IMR-90 (cell line): ENCODE data around the gene ZNF618. TPM values are rescaled to one million over a fixed set of nuclear protein-coding genes. Genes with fewer than 3 reads are reported as not detected.

Source experiments
- ATAC-seq: fragments of 200-7000 bp; cut with Tn5 transposase; 2 replicates; pipeline ENCODE4 v1.9.1; 2020; ENCODE audit warnings: low read depth, mild to moderate bottlenecking, moderate library complexity
- BruUV-seq: library from RNA; stranded (reverse); fragments of 400-500 nt; replicated peaks from 2 replicates; lab custom pipeline; 2021; lab: Mats Ljungman, UMichigan
- CTCF ChIA-PET: fragments of 300-600 bp; formaldehyde crosslinking; extraction: SDS; loops from one replicate; lab custom pipeline; 2021; ENCODE audit warnings: antibody characterized with exemption; lab: Yijun Ruan, JAX
- POLR2A ChIA-PET: fragments of 300-600 bp; sonication (Branson Sonifier 250); formaldehyde crosslinking; loops from one replicate; lab custom pipeline; 2022; ENCODE audit warnings: antibody characterized with exemption; ENCODE audit not compliant: unreplicated experiment; lab: Charles Lee
- DNase-seq: peaks from one replicate; pipeline ENCODE4 v3.0.0; 2013
- H2AFZ ChIP-seq: replicated peaks from 2 replicates; pipeline ENCODE3; 2013; ENCODE audit warnings: low read length, mild to moderate bottlenecking; ENCODE audit not compliant: poor library complexity
- H2AK5ac ChIP-seq: 2 replicates; pipeline ENCODE4 v1.6.1; 2013; ENCODE audit warnings: low read depth, low read length, inconsistent platforms
- H2AK9ac ChIP-seq: replicated peaks from 2 replicates; pipeline ENCODE3; 2013; ENCODE audit warnings: mild to moderate bottlenecking, low read depth, low read length, moderate library complexity; ENCODE audit not compliant: poor library complexity
- H2BK120ac ChIP-seq: 2 replicates; pipeline ENCODE4 v1.6.1; 2013; ENCODE audit warnings: low read depth, low read length, inconsistent platforms
- H2BK15ac ChIP-seq: 3 replicates; pipeline ENCODE4 v1.6.1; 2013; ENCODE audit warnings: low read depth, low read length, inconsistent platforms
- H2BK20ac ChIP-seq: 2 replicates; pipeline ENCODE4 v1.6.1; 2013; ENCODE audit warnings: low read depth, mild to moderate bottlenecking, inconsistent platforms, low read length, moderate library complexity
- H2BK5ac ChIP-seq: 2 replicates; pipeline ENCODE4 v1.6.1; 2013; ENCODE audit warnings: mild to moderate bottlenecking, low read depth, low read length, inconsistent platforms; ENCODE audit not compliant: poor library complexity, severe bottlenecking
- H3K14ac ChIP-seq: replicated peaks from 2 replicates; pipeline ENCODE4 v1.6.1; 2013; ENCODE audit warnings: low read depth, low read length, inconsistent platforms
- H3K18ac ChIP-seq: 2 replicates; pipeline ENCODE4 v1.6.1; 2013; ENCODE audit warnings: low read depth, low read length, control low read depth
- H3K23ac ChIP-seq: 2 replicates; pipeline ENCODE4 v1.6.1; 2013; ENCODE audit warnings: low read depth, low read length, inconsistent platforms
- H3K27ac ChIP-seq: 2 replicates; pipeline ENCODE4 v1.5.1; 2013; ENCODE audit warnings: mild to moderate bottlenecking, control low read depth, low read length; ENCODE audit not compliant: insufficient read depth
- H3K27me3 ChIP-seq: 2 replicates; pipeline ENCODE4 v1.6.1; 2013; ENCODE audit warnings: low read length; ENCODE audit not compliant: control insufficient read depth, insufficient read depth
- H3K36me3 ChIP-seq: 2 replicates; pipeline ENCODE4 v1.6.1; 2013; ENCODE audit warnings: low read length, mixed read lengths; ENCODE audit not compliant: control insufficient read depth, insufficient read depth
- H3K4ac ChIP-seq: 2 replicates; pipeline ENCODE4 v1.6.1; 2013; ENCODE audit warnings: low read depth, low read length, inconsistent platforms
- H3K4me1 ChIP-seq: 2 replicates; pipeline ENCODE4 v1.6.1; 2013; ENCODE audit warnings: low read length, mixed read lengths; ENCODE audit not compliant: control insufficient read depth, insufficient read depth
- H3K4me2 ChIP-seq: 2 replicates; pipeline ENCODE4 v1.6.1; 2013; ENCODE audit warnings: low read depth, mild to moderate bottlenecking, control low read depth, low read length, moderate library complexity
- H3K4me3 ChIP-seq: 2 replicates; pipeline ENCODE4 v1.5.1; 2013; ENCODE audit warnings: low read depth, mild to moderate bottlenecking, control low read depth, low read length, moderate library complexity; ENCODE audit not compliant: insufficient read depth
- H3K56ac ChIP-seq: 2 replicates; pipeline ENCODE4 v1.6.1; 2013; ENCODE audit warnings: low read length, inconsistent platforms; ENCODE audit not compliant: insufficient read depth; ENCODE audit errors: extremely low read depth
- H3K79me1 ChIP-seq, 2 experiments: 2 replicates each; pipeline ENCODE4 v1.6.1; 2013; ENCODE audit warnings: low read length in 2 of 2, inconsistent platforms in 1 of 2, low read depth in 1 of 2
- H3K9ac ChIP-seq: 2 replicates; pipeline ENCODE4 v1.6.1; 2013; ENCODE audit warnings: low read depth, low read length, control low read depth
- H3K9me1 ChIP-seq: 2 replicates; pipeline ENCODE4 v1.6.1; 2013; ENCODE audit warnings: low read length, inconsistent platforms; ENCODE audit not compliant: insufficient read depth
- H3K9me3 ChIP-seq: 2 replicates; pipeline ENCODE4 v1.6.1; 2013; ENCODE audit warnings: low read length; ENCODE audit not compliant: control insufficient read depth, insufficient read depth
- H4K20me1 ChIP-seq: 2 replicates; pipeline ENCODE4 v1.6.1; 2013; ENCODE audit warnings: low read length, inconsistent platforms; ENCODE audit not compliant: insufficient read depth
- H4K5ac ChIP-seq: 2 replicates; pipeline ENCODE4 v1.6.1; 2013; ENCODE audit warnings: mild to moderate bottlenecking, low read depth, low read length, control low read depth
- H4K8ac ChIP-seq, 2 experiments: 2 replicates each; pipeline ENCODE4 v1.6.1; 2013; ENCODE audit warnings: low read depth in 2 of 2, low read length in 2 of 2, control low read depth in 1 of 2, inconsistent platforms in 1 of 2
- H4K91ac ChIP-seq: 2 replicates; pipeline ENCODE4 v1.6.1; 2013; ENCODE audit warnings: low read depth, low read length, inconsistent platforms; ENCODE audit not compliant: insufficient read depth
- BHLHE40 ChIP-seq: fragments of 150-350 bp; IDR thresholded peaks from 2 replicates; pipeline ENCODE4 v1.6.1; 2016; ENCODE audit warnings: mild to moderate bottlenecking, low read depth, low read length
- FOS ChIP-seq: fragments of 150-350 bp; IDR thresholded peaks from 2 replicates; pipeline ENCODE4 v1.6.1; 2016; ENCODE audit warnings: low read depth, low read length
- MAZ ChIP-seq: IDR thresholded peaks from 2 replicates; pipeline ENCODE4 v1.6.1; 2012; ENCODE audit warnings: low read depth, mild to moderate bottlenecking, low read length, improper control_type of control experiment, moderate library complexity, borderline replicate concordance
- MXI1 ChIP-seq: IDR thresholded peaks from 2 replicates; pipeline ENCODE4 v1.6.1; 2012; ENCODE audit warnings: low read depth, mild to moderate bottlenecking, low read length, moderate library complexity, borderline replicate concordance
- POLR2A ChIP-seq: IDR thresholded peaks from 2 replicates; pipeline ENCODE4 v1.6.1; 2012; ENCODE audit warnings: mild to moderate bottlenecking, low read depth, low read length
- RAD21 ChIP-seq: IDR thresholded peaks from 2 replicates; pipeline ENCODE4 v1.6.1; 2012; ENCODE audit warnings: low read length, improper control_type of control experiment
- RCOR1 ChIP-seq: IDR thresholded peaks from 2 replicates; pipeline ENCODE4 v1.6.1; 2012; ENCODE audit warnings: mild to moderate bottlenecking, low read length, improper control_type of control experiment; ENCODE audit not compliant: insufficient replicate concordance
- RFX5 ChIP-seq: IDR thresholded peaks from 2 replicates; pipeline ENCODE4 v1.8.0; 2012; ENCODE audit warnings: low read depth, mild to moderate bottlenecking, low read length, moderate library complexity
- WGBS, 2 experiments: methylation state at CpG; one replicate each; pipeline versions ENCODE4 v1.1.5 to v1.1.7; 2013; ENCODE audit warnings: missing lambda C conversion rate in 2 of 2; ENCODE audit not compliant: insufficient read length in 1 of 2; ENCODE audit errors: extremely low coverage in 2 of 2; 5-methylcytosine and 5-hydroxymethylcytosine counted together
- dilution Hi-C: fragments of 300-500 bp; cut with HindIII; formaldehyde crosslinking; loops from one replicate; pipeline ENCODE4 v1.14.3; 2018; ENCODE audit warnings: low sequenced_read_pairs; ENCODE audit not compliant: unreplicated experiment
- in situ Hi-C: fragments of 300-500 bp; cut with MboI; formaldehyde crosslinking; loops from 3 replicates; pipeline ENCODE4 v1.14.3; 2019; ENCODE audit warnings: low sequenced_read_pairs, inconsistent platforms, mixed read lengths
- intact Hi-C: fragments of 100-400 bp; cut with micrococcal nuclease; formaldehyde crosslinking; loops from 2 replicates; pipeline ENCODE4 v1.10.0; 2022
- polyA plus RNA-seq, 3 experiments: library from polyadenylated mRNA; depleted of rRNA; stranded (reverse); fragments of >200 nt; gene quantifications; 2 replicates each; pipeline ENCODE4 v1.2.3, GENCODE V29; 2012; ENCODE audit warnings: low replicate concordance in 1 of 3
- total RNA-seq: library from RNA; depleted of rRNA; stranded (reverse); fragments of >200 nt; gene quantifications from 2 replicates; pipeline ENCODE4 v1.2.3, GENCODE V29; 2012
- TF ChIP-seq, protein P1 (sequence below): conservative IDR thresholded peaks from 2 replicates; pipeline ENCODE4 v1.5.1; 2012; ENCODE audit warnings: mild to moderate bottlenecking, low read depth, low read length, improper control_type of control experiment
- TF ChIP-seq, protein P2 (sequence below): fragments of 150-350 bp; IDR thresholded peaks from 2 replicates; pipeline ENCODE4 v1.6.1; 2016; ENCODE audit warnings: low read depth, mild to moderate bottlenecking, low read length, moderate library complexity, borderline replicate concordance
- TF ChIP-seq, protein P3 (sequence below): fragments of 150-350 bp; IDR thresholded peaks from 2 replicates; pipeline ENCODE4 v1.6.1; 2017; ENCODE audit warnings: mild to moderate bottlenecking, antibody characterized with exemption, low read length, low read depth

ZNF618 gene
- total and polyA plus RNA-seq, 2 of the 4 experiments (the other 2 are of a cell fraction), result 8.2 to 9.4 TPM

DNA sequence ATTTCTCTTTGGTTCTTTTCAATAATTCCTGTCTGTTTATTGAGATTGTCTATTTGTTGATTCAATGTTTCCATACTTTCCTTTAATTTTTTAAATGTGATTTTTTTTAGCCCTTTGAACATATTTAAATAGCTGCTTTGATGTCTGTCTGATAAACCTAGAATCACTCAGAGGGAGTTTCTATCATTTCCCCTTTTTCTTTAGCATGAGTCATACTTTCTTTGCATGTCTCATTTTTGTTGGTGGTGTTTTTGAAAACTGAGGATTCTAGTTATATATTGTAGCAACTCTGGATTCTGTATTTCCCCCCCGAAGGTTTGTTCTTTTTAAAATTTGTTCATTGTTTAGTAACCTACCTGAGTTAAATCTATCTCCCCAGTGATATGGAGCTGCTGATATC is 24.2 kb upstream of the ZNF618 start:
- Histone ChIP-seq H3K9ac (no peak overlapping the region), H2BK5ac (no peak overlapping the region), H2AFZ (no peak overlapping the region), H2AK5ac (no peak overlapping the region), H3K4me3 (no peak overlapping the region), H2BK20ac (no peak overlapping the region), H4K5ac (no peak overlapping the region), H3K23ac (no peak overlapping the region), H3K4me1 (no peaks in the 10 kb centered on the region), H4K8ac (no peak overlapping the region), H2AK9ac (no peak overlapping the region), H2BK15ac (no peak overlapping the region), H3K14ac (no peak overlapping the region), H3K9me3 (peaks cover 8% of the 10 kb centered on the region), H3K27ac (no peak overlapping the region), H4K20me1 (no peaks in the 10 kb centered on the region), H3K36me3 (no peaks in the 10 kb centered on the region), H3K18ac (no peak overlapping the region), H3K27me3 (peaks cover 14% of the 10 kb centered on the region), H3K4me2 (no peak overlapping the region), H3K9me1 (no peaks in the 10 kb centered on the region), H3K56ac (no peak overlapping the region), H4K91ac (no peak overlapping the region), H3K79me1 (no peaks in the 10 kb centered on the region), H2BK120ac (no peak overlapping the region), H3K4ac (no peak overlapping the region)
- DNase-seq (no peak), ATAC-seq (no peak)
- dilution Hi-C loops, result no loop called here
- BruUV-seq, result no TSS peak
- ChIA-PET CTCF (interaction anchor here (1.7 kb wide), 1 partner anchor 8 kb away, joined by 3 read pairs; no protein-coding TSS in a partner anchor), POLR2A (no interaction called here)
- WGBS, 2 experiments, result no CpG with 5 or more reads among the region's 1 CpG
- TF ChIP-seq, protein P1, sequence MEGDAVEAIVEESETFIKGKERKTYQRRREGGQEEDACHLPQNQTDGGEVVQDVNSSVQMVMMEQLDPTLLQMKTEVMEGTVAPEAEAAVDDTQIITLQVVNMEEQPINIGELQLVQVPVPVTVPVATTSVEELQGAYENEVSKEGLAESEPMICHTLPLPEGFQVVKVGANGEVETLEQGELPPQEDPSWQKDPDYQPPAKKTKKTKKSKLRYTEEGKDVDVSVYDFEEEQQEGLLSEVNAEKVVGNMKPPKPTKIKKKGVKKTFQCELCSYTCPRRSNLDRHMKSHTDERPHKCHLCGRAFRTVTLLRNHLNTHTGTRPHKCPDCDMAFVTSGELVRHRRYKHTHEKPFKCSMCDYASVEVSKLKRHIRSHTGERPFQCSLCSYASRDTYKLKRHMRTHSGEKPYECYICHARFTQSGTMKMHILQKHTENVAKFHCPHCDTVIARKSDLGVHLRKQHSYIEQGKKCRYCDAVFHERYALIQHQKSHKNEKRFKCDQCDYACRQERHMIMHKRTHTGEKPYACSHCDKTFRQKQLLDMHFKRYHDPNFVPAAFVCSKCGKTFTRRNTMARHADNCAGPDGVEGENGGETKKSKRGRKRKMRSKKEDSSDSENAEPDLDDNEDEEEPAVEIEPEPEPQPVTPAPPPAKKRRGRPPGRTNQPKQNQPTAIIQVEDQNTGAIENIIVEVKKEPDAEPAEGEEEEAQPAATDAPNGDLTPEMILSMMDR, result no peak
- TF ChIP-seq BHLHE40 (no peak), RFX5 (no peak), MXI1 (no peak), FOS (no peak; the same call in 1 of the 2 replicates), RAD21 (no peak), RCOR1 (no peak), MAZ (no peak), POLR2A (no peak)
- TF ChIP-seq, protein P2, sequence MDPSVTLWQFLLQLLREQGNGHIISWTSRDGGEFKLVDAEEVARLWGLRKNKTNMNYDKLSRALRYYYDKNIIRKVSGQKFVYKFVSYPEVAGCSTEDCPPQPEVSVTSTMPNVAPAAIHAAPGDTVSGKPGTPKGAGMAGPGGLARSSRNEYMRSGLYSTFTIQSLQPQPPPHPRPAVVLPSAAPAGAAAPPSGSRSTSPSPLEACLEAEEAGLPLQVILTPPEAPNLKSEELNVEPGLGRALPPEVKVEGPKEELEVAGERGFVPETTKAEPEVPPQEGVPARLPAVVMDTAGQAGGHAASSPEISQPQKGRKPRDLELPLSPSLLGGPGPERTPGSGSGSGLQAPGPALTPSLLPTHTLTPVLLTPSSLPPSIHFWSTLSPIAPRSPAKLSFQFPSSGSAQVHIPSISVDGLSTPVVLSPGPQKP, result no peak
- TF ChIP-seq, protein P3, sequence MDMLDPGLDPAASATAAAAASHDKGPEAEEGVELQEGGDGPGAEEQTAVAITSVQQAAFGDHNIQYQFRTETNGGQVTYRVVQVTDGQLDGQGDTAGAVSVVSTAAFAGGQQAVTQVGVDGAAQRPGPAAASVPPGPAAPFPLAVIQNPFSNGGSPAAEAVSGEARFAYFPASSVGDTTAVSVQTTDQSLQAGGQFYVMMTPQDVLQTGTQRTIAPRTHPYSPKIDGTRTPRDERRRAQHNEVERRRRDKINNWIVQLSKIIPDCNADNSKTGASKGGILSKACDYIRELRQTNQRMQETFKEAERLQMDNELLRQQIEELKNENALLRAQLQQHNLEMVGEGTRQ, result no peak
- intact Hi-C loops, result no loop called here
- in situ Hi-C loops, result loop anchor here (25.0 kb wide), 1 partner anchor 90 kb away; no protein-coding TSS in a partner anchor
